HG03135 (cell line): ENCODE data around the gene PARVB.

Experiments
- ATAC-seq: cut with Tn5 transposase; IDR thresholded peaks from one replicate; pipeline ENCODE4 v1.9.1; 2021; ENCODE audit warnings: mild to moderate bottlenecking, moderate library complexity; ENCODE audit not compliant: unreplicated experiment

PARVB gene

GRCh38 chr22:44153710-44154109, 129.6 kb downstream of the PARVB start:
- ATAC-seq, result no peak

- no peak for ATAC-seq
These were observed 130.4 kb downstream of the PARVB start for GRCh38 chr22:44154436-44154942.

- no peak for ATAC-seq
These were observed 131.0 kb downstream of the PARVB start for GRCh38 chr22:44155115-44155514.

- no peak for ATAC-seq
These were observed 134.0 kb downstream of the PARVB start for GRCh38 chr22:44157916-44158618.

- no peak for ATAC-seq
These were observed 134.7 kb downstream of the PARVB start for GRCh38 chr22:44158816-44159215.

GRCh38 chr22:44159221-44159620, 135.1 kb downstream of the PARVB start:
- no peak for ATAC-seq

GRCh38 chr22:44159811-44160210, 135.7 kb downstream of the PARVB start:
- ATAC-seq, result no peak

- ATAC-seq, result no peak
These were observed 136.3 kb downstream of the PARVB start for GRCh38 chr22:44160421-44160820.

GRCh38 chr22:44161673-44162072, 137.6 kb downstream of the PARVB start:
- no peak for ATAC-seq

GRCh38 chr22:44162960-44163359, 138.9 kb downstream of the PARVB start:
- no peak for ATAC-seq

GRCh38 chr22:44163536-44163935, 139.4 kb downstream of the PARVB start:
- ATAC-seq, result no peak

GRCh38 chr22:44164031-44164430, 139.9 kb downstream of the PARVB start:
- ATAC-seq, result no peak

- no peak for ATAC-seq
These were observed 141.3 kb downstream of the PARVB start for GRCh38 chr22:44165286-44165874.

GRCh38 chr22:44166498-44167276, 142.6 kb downstream of the PARVB start:
- no peak for ATAC-seq

GRCh38 chr22:44167501-44167900, 143.4 kb downstream of the PARVB start:
- ATAC-seq, result no peak

GRCh38 chr22:44168206-44168605, 144.1 kb downstream of the PARVB start:
- ATAC-seq, result no peak

- ATAC-seq, result no peak
These were observed 146.4 kb downstream of the PARVB start for GRCh38 chr22:44170470-44170869.

- no peak for ATAC-seq
These were observed 147.5 kb downstream of the PARVB start for GRCh38 chr22:44171561-44171960.

GRCh38 chr22:44172370-44173108, 148.4 kb downstream of the PARVB start:
- peak; percentile 67 for ATAC-seq

- no peak for ATAC-seq
These were observed 149.1 kb downstream of the PARVB start for GRCh38 chr22:44173154-44173553.

- ATAC-seq, result no peak
These were observed 151.6 kb downstream of the PARVB start for GRCh38 chr22:44175676-44176075.
